Pancreas (tissue), 10 donors: Measurements from ENCODE around the gene PSME3. TPM values are rescaled to one million over a fixed set of nuclear protein-coding genes. Genes with fewer than 3 reads are reported as not detected.

Source experiments
- ATAC-seq, 4 donors: fragments of 200-7000 bp; cut with Tn5 transposase; one replicate each; pipeline versions ENCODE4 v1.8.0 to v1.9.1; 2020; ENCODE audit warnings: mild to moderate bottlenecking in 4 of 4, moderate library complexity in 4 of 4
- DNase-seq, 6 donors: peaks; one replicate each; pipeline ENCODE4 v3.0.0-alpha.2; 2020
- FAIRE-seq: peaks from 2 replicates; lab custom pipeline; 2012; peaks lifted over from hg19 to GRCh38; lab: Jason Lieb, UNC
- H3K27ac ChIP-seq, 4 donors: fragments of 200-600 bp; sonication (generic); 1 replicate in 3 of 4; 2 replicates in 1 of 4; pipeline versions ENCODE4 v1.5.0 to v1.8.0; 2020
- H3K27me3 ChIP-seq, 4 donors: fragments of 200-600 bp; one replicate each; pipeline ENCODE4 v1.8.0; 2021
- H3K36me3 ChIP-seq, 3 donors: fragments of 200-600 bp; sonication (generic) in 1 of 3; one replicate each; pipeline versions ENCODE4 v1.5.0 to v1.8.0; 2020 to 2021
- H3K4me1 ChIP-seq, 3 donors: fragments of 200-600 bp; one replicate each; pipeline ENCODE4 v1.8.0; 2021
- H3K4me3 ChIP-seq, 4 donors: fragments of 200-600 bp; sonication (generic) in 2 of 4; one replicate each; pipeline versions ENCODE4 v1.5.0 to v1.8.0; 2020 to 2021
- H3K9me3 ChIP-seq, 4 donors: fragments of 200-600 bp; one replicate each; pipeline ENCODE4 v1.8.0; 2021
- WGBS, 2 donors: extraction: QIAGEN DNeasy Blood & Tissue Kit; methylation state at CpG; one replicate each; pipeline ENCODE4 v1.1.7; 2013; 5-methylcytosine and 5-hydroxymethylcytosine counted together
- intact Hi-C, 3 donors: fragments of 100-400 bp; cut with DNase I; formaldehyde crosslinking; loops; one replicate each; pipeline versions ENCODE4 v1.11.1 to v1.14.2; 2022
- polyA plus RNA-seq, 2 donors: library from polyadenylated mRNA; stranded (reverse); fragments of 200-250 nt; gene quantifications; one replicate each; pipeline ENCODE4 v1.2.3, GENCODE V29; 2013
- total RNA-seq, 6 donors: library from RNA; stranded (reverse); fragmentation: NEBNext Ultra II Directional in 4 of 6; extraction: Animal tissue kit (Norgen Biotek cat#: 25700) in 4 of 6; gene quantifications; one replicate each; pipeline versions ENCODE4 v1.2.1 to v1.2.4, GENCODE V29; 2021 to 2023
- TF ChIP-seq, protein P1 (sequence below), 4 donors: fragments of 200-600 bp; sonication (generic) in 3 of 4; IDR thresholded peaks; one replicate each; pipeline versions ENCODE4 v1.5.0 to v1.8.0; 2021; ENCODE audit warnings: antibody characterized with exemption in 4 of 4
- donor health status: healthy with polysubstance abuse.
- donor health status: DM: no; HTN: no; CAD: no; lungs with moderate emphysema.
- donor health status: DM: no; HTN: no; CAD: no.
- donor health status: control.
- donor health status: control.
- donor health status: Bipolar disorder and iron deficiency.
- donor health status: DM: yes; HTN: yes; CAD: no.
- donor health status: DM: no; HTN: no; CAD: no.
- donor health status: DM: no; HTN: no; CAD: no.
- donor health status: DM: yes; HTN: yes; CAD: no.

The PSME3 gene
- total and polyA plus RNA-seq, 8 donors, result 17.8 to 51.6 (median 35.8) TPM

DNA sequence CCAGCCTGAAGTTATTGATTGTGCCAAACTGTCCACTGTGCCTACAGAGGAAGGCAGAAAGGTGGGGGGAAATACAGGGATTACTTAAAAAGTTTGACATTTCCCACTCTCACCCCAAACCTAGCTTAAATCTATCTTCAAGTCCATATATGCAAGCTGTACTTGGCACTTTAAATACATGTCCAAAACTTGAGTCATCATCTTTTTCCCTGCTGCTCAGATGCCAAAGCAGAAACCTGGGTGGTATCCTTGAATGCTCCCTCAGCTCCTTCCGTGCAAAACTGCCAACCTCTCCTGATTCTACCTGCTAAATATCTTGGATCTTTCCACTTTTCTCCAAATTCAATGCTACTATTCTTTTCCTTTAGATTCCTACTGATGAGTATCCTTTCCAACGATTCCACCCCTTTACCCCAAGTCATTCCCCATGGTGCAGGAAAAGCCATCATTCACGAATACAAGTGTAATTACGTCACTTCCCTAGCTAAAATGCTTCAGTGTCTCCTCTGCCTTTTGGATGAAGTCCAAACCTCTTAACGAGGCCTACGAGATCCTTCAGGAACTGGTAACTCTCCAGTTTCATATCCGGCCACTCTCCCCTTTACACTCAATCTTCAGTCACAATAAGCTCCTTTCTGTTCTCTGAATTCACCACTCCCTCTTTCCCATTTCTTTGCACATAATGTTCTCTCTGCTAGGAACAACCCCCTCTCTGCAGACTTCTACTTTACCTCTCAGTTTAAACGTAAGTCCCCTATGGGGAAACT lies 18.4 kb upstream of the PSME3 start:
- intact Hi-C loops, result no loop called here
- Histone ChIP-seq H3K9me3 (no peaks in the 10 kb centered on the region), H3K27ac (no peak overlapping the region), H3K27me3 (no peaks in the 10 kb centered on the region), H3K4me3 (no peak overlapping the region), H3K4me1 (no peaks in the 10 kb centered on the region), H3K36me3 (peaks cover 0 to 76% (median 25%) of the 10 kb centered on the region in 3 donors)
- no peak for ATAC-seq
- no peak for FAIRE-seq
- DNase-seq, result no peak
- WGBS, 2 donors, result 73 to 83% methylated on average over 8 of the region's 8 CpGs
- TF ChIP-seq, protein P1, sequence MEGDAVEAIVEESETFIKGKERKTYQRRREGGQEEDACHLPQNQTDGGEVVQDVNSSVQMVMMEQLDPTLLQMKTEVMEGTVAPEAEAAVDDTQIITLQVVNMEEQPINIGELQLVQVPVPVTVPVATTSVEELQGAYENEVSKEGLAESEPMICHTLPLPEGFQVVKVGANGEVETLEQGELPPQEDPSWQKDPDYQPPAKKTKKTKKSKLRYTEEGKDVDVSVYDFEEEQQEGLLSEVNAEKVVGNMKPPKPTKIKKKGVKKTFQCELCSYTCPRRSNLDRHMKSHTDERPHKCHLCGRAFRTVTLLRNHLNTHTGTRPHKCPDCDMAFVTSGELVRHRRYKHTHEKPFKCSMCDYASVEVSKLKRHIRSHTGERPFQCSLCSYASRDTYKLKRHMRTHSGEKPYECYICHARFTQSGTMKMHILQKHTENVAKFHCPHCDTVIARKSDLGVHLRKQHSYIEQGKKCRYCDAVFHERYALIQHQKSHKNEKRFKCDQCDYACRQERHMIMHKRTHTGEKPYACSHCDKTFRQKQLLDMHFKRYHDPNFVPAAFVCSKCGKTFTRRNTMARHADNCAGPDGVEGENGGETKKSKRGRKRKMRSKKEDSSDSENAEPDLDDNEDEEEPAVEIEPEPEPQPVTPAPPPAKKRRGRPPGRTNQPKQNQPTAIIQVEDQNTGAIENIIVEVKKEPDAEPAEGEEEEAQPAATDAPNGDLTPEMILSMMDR (IDR thresholded peaks at IDR 0.05), result no peak

DNA sequence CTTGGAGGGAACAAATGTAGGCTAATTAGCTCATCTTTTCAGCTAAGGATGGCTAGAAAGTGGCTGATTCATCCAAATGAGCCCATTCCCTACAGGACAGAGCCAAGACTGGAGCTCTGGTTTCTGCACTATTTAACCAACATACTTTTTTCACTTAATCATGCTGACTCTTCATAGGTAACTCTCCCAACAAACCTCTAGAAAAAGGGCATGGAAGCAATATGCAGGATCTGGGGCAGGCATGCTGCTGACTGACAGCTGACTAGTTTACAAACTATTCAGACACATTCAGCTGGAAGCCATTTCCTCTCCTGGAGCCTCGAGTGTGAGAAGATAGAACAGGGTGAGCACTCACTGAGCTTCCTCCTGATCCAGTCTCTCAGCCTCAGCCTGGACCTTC lies 15.3 kb upstream of the PSME3 start:
- DNase-seq (no peak), ATAC-seq (no peak), FAIRE-seq (no peak)
- TF ChIP-seq, protein P1 (IDR thresholded peaks at IDR 0.05), result no peak
- Histone ChIP-seq H3K9me3 (no peaks in the 10 kb centered on the region), H3K27me3 (no peaks in the 10 kb centered on the region), H3K36me3 (peaks cover 0 to 73% (median 25%) of the 10 kb centered on the region in 3 donors), H3K27ac (no peak overlapping the region), H3K4me1 (peaks cover 0 to 6% (median 3%) of the 10 kb centered on the region in 3 donors), H3K4me3 (no peak overlapping the region)
- 70 to 81% methylated on average over 1 of the region's 1 CpG for WGBS, 2 donors
- intact Hi-C loops, result no loop called here

DNA sequence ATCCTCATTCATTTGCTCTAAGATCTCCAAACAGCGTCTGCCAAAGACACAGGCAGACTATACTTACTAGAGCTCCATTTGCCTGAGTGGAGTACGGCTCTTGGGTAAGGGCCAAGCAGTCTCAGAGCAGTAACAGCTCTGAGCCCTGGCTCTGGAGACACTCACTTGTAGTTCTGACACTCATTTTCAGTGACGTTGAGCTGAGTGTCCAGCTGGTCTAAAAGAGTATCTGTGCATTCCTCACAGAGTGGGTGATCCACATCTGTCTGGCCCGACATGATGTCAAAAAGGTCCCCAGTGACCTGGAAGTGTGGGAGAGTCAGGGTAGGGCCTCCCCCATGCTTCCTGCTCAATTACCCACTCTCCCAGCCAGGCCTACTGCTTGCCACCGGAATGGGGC lies 14.8 kb upstream of the PSME3 start:
- intact Hi-C loops, result no loop called here
- DNase-seq, result no peak
- H3K27me3 ChIP-seq, result no peaks in the 10 kb centered on the region
- peaks cover 0 to 11% (median 8%) of the 10 kb centered on the region in 3 donors for H3K4me1 ChIP-seq
- TF ChIP-seq, protein P1 (IDR thresholded peaks at IDR 0.05), result no peak
- FAIRE-seq, result no peak
- H3K4me3 ChIP-seq, result no peak overlapping the region
- no peak for ATAC-seq
- 83 to 93% methylated on average over 5 of the region's 5 CpGs for WGBS, 2 donors
- H3K9me3 ChIP-seq, result no peaks in the 10 kb centered on the region
- no peak overlapping the region for H3K27ac ChIP-seq
- H3K36me3 ChIP-seq, result peaks cover 0 to 71% (median 25%) of the 10 kb centered on the region in 3 donors

DNA sequence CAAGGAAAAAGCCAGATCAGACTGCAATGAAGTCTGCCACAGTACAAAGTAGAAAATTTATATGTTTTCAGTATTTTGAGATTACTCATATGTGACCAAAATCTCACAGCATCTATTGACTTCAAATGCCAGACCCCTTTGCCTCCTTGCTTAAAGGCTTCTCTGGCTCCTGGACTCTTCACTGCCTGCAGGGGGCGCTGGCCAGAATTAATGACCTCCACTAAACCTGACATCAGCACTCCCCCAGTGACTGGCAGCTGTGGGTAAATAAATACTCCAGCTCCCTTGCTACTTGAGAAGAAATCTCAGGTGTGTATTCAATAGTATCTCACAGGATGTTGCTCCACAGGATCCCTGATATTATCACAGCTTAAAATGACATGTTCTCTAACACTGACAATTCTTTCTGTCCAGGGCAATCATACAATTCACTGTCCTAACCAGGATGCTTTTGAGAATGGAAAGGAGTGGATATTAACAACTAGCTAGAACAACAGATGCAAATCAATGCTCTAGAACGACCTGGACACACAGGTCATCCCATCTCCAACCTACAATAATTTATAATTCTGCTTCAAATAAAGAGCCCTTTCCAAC lies 13.2 kb upstream of the PSME3 start:
- Histone ChIP-seq H3K27me3 (no peaks in the 10 kb centered on the region), H3K4me1 (peaks cover 0 to 13% (median 10%) of the 10 kb centered on the region in 3 donors), H3K36me3 (peaks cover 0 to 59% (median 21%) of the 10 kb centered on the region in 3 donors), H3K4me3 (no peak overlapping the region), H3K27ac (no peak overlapping the region), H3K9me3 (no peaks in the 10 kb centered on the region)
- ATAC-seq, result peak in 2 of 4 donors; percentile 28 to 32
- DNase-seq, result peak in 3 of 6 donors; percentile 51 to 71 (median 61)
- FAIRE-seq, result no peak
- 16 to 21% methylated on average over 2 of the region's 2 CpGs for WGBS, 2 donors
- TF ChIP-seq, protein P1 (IDR thresholded peaks at IDR 0.05), result peak in 3 of 4 donors; percentile 37 to 59 (median 44)
- intact Hi-C loops, result loop anchor here in 2 of 3 donors (10.0 kb wide), 2 partner anchors 95 to 115 kb away; no protein-coding TSS in a partner anchor
